Neural progenitor cell (in vitro differentiated cells): ENCODE measurements around the gene PRKCH.

Source experiments
- CTCF ChIP-seq: fragments of 200-600 bp; sonication (generic); IDR thresholded peaks from 2 replicates; pipeline ENCODE4 v1.5.1; 2017; ENCODE audit warnings: antibody characterized with exemption, mild to moderate bottlenecking
- EZH2 ChIP-seq: fragments of 200-600 bp; sonication (generic); IDR thresholded peaks from 2 replicates; pipeline ENCODE4 v1.6.1; 2017; ENCODE audit warnings: antibody characterized with exemption, mild to moderate bottlenecking, moderate library complexity

GRCh38 chr14:61567838-61568571 lies 246.6 kb downstream of the PRKCH start:
- TF ChIP-seq CTCF = no peak
- TF ChIP-seq EZH2 = no peak
